ENCODE results near the gene UBE2E2.
"Not testable (repeated sequence)": the region's sequence is repeated elsewhere in the genome, so short reads cannot be mapped to it uniquely, and the experiment has no call there.

UBE2E2 gene

DNA sequence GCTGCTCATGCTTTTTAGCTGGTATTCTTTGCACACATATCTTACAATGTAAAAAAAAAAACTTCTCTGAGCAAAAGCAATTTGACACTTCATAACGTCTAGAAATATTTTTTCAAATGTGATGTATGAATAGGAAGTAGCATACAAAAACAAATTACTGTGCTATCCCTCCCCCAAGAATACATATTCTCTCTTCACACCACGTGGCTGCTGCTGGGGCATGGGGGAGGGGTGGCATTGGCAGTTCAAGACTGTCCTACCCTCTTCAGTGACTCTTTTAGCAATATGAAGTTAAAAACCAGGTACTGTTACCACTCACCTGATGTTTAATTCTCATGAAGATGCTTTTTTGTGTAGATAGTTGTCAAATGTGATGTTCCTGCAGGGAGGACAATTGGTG lies 85.6 kb downstream of the UBE2E2 start:
- no peak for DNase-seq

DNA sequence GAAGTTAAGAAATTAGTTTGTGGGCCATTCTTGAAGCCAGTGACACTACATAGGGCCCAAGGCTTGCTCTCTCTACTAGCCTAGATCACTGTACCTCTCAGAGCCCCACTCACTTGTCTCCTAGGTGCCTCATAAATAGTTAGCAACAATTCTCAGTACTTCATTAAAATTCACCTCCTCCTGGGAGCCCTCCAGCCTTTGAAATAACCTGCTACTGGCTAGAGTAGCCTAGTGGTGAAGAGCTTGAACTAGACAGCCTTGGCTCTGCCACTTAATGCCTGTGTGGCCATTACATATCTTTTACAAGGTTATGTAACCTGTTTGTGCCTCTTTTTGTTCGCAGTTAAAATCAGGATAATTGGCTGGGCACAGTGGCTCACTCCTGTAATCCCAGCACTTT lies 89.3 kb downstream of the UBE2E2 start:
- DNase-seq, result no peak

DNA sequence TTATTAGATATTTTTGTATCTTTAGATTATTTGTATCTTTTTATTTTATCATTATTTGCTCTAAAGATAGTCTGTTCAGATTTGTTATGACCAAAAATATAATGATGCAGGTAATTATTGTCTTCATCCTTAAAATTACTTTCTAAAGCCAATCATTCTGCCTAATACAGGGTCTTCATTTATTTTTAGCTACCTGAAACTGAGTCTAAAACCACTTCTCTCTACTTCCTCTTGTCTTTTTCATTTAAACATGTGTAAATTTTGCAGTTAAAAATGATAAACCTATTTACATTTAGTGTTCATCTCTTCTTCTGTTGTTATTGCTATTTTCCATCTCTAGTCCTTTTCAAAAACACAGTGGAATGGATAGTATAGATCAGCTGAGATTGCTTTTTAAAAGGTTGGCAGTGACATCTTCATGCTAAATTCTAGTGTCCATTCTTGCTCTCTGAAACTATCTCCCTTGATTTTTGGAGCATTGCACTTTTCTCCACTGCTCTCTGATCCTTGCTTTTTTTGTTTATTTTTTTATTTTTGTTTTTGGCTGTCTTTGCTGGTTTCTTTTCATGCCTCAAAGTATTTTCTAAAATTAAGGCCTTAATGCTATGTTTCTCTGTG lies 91.8 kb downstream of the UBE2E2 start:
- DNase-seq, result no peak

GRCh38 chr3:23301819-23302218 lies 98.7 kb downstream of the UBE2E2 start:
- no peak for DNase-seq

- DNase-seq, result no peak
These were observed 99.1 kb downstream of the UBE2E2 start for GRCh38 chr3:23302271-23302670.

DNA sequence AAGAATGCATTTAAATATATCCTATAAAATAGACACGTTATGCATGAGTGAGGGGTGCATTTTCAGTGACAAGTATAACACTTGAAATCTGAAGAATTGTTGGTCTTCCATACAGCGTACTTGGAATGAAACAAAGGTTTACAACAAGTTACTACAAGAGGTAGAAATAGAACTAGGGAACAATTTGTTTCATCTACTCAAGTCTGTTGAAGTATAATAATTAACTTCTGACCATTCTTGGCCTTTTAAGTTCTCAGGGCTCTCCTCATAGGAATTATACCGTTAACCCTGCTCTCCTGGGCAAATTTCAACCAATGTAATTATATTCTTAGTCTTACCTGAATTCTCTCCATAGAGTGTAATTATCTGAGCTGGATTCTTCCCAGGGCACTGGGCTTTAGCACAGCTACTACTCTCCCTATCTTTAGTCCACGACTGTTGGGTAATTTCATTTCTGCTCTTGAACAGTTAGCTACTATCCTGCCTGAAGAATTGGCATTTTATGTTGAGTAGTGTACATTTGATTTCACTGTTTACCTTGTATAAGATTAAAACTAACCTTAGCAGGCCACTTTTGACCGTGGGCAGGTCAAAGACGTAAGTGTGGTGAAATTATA lies 100.6 kb downstream of the UBE2E2 start:
- no peak for DNase-seq

DNA sequence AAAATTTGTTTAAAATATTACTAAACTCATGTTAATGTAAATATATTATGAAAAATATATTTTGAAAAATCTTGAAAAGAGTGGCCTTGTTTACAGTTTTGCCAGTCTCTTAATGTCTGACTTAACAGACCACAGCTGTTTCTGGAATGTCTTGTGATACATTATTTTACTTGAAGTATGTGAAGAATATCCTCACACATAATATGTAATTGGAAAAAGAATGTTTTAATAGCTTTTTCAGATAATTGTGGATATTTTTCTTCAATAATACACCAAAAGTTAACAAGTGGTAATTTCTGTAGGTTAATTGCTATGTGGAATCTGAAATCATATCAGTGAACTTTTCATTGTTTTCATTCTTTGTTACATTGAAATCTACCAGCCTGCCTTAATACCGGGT lies 101.3 kb downstream of the UBE2E2 start:
- DNase-seq, result no peak

DNA sequence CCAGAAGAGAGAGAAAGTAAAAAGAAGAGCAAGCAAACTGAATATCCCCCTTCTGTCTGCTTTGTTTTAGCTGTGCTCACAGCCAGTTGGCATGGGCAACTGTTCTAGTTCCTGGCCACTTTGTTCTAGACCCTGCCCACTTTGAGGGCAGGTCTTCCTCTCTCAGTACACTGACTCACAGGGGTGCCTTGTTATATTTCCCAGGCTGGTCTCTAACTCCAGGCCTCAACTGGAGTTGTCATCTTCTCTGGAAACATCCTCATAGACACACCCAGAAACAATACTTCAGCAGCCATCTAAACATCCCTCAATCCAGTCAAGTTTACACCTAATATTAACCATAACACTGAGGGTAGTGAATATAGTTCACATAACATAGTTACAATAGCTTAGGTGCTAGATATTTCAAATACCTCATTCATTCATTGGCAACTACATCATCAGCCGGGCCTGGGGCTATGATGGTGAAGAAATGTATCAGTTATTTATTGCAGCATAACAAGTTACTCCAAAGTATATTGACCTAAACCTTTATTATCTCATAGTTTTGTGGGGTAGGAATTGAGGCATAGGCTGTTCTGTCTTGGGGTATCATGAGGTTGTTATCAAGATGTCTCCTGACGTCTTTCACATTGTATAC lies 106.0 kb downstream of the UBE2E2 start:
- no peak for DNase-seq

- DNase-seq, result no peak
These were observed 109.7 kb downstream of the UBE2E2 start for GRCh38 chr3:23312866-23313265.

DNA sequence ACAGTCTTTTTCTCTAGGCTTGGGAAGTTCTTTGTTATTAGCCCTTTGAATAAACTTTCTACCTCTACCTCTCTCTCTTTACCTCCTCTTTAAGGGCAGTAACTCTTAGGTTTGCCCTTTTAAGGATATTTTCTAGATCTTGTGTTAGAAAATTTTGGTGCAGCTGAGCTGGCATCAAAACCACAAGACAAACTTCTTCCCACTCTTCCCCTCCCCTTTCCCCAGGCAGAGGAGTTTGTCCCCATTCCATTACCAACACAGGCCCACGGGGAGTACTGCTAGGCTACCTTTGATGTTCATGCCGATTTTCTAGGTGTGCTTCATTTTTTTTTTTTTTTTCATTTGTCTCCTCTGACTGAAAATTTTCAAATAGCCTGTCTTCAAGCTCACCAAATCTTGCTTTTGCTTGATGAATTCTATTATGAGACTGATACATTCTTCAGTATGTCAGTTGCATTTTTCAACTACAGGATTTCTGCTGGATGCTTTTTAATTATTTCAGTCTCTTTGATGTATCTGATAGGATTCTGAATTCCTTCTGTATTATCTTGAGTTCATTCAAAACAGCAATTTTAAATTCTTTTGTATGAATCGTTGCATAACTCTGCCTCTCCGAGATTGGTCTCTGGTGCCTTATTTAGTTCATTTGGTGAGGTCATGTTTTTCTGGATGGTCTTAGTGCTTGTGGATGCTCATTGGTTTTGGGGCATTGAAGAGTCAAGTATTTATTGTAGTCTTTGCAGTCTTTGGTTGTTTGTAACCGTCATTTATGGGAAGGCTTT lies 112.0 kb downstream of the UBE2E2 start:
- no peak for DNase-seq

DNA sequence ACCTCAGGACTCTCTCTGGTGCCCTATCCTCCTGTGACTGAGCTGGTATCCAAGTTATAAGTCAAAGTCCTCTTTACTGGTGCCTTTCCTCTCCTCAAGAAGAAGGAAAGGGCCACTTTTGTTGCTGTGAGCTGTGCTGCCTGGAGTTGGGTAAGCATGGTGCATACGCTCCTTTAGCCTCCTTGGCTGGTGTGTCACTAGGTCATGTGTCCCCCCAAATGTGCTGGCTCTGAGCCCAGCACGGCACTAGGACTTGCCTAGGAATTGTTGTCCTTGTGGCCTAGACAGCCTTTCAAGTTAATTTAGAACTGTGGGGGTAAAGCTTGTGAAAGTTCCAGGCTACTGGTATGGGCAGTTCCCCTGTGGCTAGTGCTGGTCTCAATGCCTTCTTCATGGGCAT lies 113.8 kb downstream of the UBE2E2 start:
- no peak for DNase-seq

GRCh38 chr3:23319366-23320312 lies 116.5 kb downstream of the UBE2E2 start:
- DNase-seq, result no peak

DNA sequence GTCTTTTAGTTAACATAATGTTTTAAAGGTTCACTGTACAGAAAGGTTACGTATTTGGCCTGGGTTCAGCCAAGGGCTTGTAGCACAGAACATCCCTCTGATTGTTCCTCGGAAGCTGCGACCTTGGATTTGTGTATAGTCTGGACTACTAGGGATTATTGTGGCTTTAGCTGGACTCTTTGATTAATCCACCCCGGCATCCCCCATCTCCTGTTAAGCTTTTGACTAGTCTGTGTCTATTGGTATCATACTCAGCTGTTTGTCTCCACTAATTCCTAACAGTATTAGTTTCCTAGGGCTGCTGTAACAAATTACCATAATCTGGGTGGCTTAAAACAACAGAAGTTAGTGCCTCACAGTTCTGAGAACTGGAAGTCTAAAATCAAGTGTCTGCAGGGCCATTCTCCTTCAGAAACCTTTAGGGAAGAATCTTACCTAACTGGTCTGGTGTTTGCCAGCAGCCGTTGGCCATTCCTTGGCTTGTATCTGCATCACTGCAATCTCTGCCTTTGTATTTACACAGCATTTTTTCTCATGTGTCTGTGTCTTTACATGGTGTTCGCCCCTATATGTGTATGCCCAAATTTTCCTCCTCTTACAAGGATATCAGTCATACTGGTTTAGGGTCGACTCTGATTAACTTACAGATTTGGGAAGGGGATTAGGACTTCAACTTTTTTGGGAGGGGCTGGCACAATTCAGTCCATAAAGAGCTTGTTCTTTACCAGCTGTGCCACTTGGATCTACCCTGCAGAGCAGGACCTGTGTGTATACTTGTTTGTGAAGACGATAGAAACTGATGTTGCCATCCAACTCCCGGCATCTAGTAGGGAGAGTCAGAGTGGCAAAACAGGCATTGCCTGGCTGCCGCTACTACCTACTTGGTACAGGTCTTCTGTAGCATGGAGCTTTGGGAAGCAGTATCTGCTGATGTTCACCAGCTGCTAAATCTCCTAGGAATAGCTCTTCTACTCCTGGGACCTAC lies 117.8 kb downstream of the UBE2E2 start:
- DNase-seq, result no peak

DNA sequence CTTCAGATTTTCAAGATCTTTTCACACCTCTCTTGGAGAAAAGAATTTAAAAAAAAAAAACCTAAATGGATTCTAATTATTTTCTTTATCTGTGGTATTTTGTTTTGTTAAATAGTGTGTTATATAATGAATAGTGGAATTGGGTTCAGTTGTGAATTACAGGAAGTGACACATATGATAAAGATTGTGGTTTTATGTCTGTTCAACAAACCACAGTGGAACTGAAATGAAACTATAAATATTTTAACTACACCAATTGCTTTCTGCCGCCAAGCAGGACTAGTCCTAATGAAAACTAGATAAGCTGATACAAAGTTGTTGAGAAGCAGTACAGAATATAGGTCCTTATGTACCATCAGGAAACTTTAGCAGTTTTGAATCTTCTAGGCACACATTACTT lies 121.6 kb downstream of the UBE2E2 start:
- DNase-seq, result no peak

GRCh38 chr3:23325466-23326065 lies 122.4 kb downstream of the UBE2E2 start:
- DNase-seq, result no peak

DNA sequence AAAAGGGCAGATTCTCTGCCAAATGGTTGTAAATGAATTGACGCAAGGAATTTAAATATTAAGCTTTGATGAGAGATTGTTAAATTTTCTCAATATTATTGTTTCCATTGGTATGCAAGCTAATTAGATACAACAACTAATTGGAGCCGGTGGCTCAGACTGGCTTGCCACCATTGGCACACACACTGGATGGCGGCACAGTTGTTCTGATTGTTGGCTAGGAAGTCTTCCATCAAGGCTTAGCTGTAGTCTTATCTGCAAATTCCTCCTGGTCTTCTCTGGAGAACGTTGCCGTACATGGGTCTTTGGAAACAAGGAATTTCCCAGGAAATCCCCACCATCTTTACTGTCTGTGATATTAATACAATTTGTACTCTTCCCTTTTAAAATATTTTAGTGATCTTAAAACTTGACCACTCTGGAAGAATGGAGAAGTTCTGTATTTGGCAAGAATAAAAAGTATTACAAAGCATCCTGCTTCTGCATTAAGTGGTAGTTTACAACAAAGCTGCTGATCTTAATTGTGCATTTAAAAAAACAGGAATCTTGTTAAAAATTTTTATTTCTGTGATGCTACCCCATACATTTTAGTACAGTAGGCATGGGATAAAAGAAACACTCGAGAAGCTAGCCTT lies 126.5 kb downstream of the UBE2E2 start:
- DNase-seq, result no peak

DNA sequence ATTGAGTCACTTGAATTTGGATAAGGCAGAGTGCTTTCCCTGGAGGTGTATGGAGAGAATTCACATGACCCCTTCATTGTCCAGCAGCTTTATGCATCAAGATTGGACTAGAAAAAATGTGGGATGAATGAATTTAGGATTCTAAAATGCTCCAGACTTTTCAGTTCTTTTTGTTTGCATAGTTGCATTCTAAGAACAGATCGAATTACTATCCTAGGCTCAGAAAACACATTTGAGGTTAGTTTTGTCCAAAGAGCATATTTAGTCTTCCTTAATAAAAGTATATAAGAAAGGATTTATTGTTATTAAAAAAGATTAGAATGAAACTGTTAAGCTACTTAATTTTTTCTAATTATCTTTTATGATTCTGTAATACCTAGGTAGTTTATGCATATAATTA lies 127.4 kb downstream of the UBE2E2 start:
- DNase-seq, result no peak

- DNase-seq, result no peak
These were observed 128.2 kb downstream of the UBE2E2 start for GRCh38 chr3:23331141-23331935.

DNA sequence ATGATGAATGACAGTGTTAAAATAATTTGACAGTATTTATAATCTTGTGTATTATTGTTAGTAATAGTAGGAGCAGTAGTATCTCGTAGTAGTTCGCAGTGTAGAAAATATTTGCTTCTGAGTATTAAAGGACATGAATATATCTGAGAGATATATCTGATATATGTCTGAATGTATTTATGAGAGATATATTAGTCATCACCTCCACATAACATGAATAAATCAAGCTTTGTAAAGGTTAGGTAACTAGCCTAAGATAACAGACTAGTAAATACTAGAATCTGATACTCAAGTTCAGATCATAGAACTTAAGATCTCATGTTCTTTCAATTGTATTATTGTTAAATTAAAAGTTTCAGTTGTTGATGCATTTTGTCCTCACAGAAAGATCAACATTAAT lies 130.5 kb downstream of the UBE2E2 start:
- DNase-seq, result no peak

GRCh38 chr3:23336853-23337252 lies 133.7 kb downstream of the UBE2E2 start:
- DNase-seq, result not testable (repeated sequence)

Data from NCI-H2171 treated with DMSO at 0.1 percent for 48 hours (cell line).